Dermis lymphatic vessel endothelial cell (primary cell): ENCODE results near the gene AP1G1. TPM values are rescaled to one million over a fixed set of nuclear protein-coding genes. Genes with fewer than 3 reads are reported as not detected.

Experiments used
- total RNA-seq: library from RNA; depleted of rRNA; stranded (reverse); fragments of >200 nt; gene quantifications from 2 replicates; pipeline ENCODE4 v1.2.1, GENCODE V29; 2014

The AP1G1 gene
- 48.9 and 54.7 TPM in 2 replicates for total RNA-seq

GRCh38 chr16:71808593-71809459 is at the start of gene AP1G1:
AP1G1 (minus strand) TSS chr16:71808834; CDS start chr16:71789479, 19,355 bp downstream.

GRCh38 chr16:71845639-71846430 is 37.2 kb upstream of the AP1G1 start, which contains the start of gene ATXN1L:
ATXN1L (plus strand) TSS chr16:71845976; CDS start chr16:71849741, 3,765 bp downstream.

GRCh38 chr16:71724320-71724751 is 84.3 kb downstream of the AP1G1 start, which contains the start of gene PHLPP2:
PHLPP2 (minus strand) TSS chr16:71724701; CDS start chr16:71714795, 9,906 bp downstream.

Other genes with a start within 250 kb of the AP1G1 start
- gene TAT, start 231.7 kb downstream of the AP1G1 start, total RNA-seq = not detected in 2 replicates
- 0.11 and 0.86 TPM in 2 replicates for gene MARVELD3, start 182.7 kb downstream of the AP1G1 start, total RNA-seq
- gene PHLPP2, start 84.1 kb downstream of the AP1G1 start, total RNA-seq = 5.9 and 6.1 TPM in 2 replicates
- gene ATXN1L, start 37.1 kb upstream of the AP1G1 start, total RNA-seq = 16.4 and 16.6 TPM in 2 replicates
- gene ZNF821, start 75.3 kb upstream of the AP1G1 start, total RNA-seq = 7.2 and 8.0 TPM in 2 replicates
- 151 and 189 TPM in 2 replicates for gene IST1, start 86.7 kb upstream of the AP1G1 start, total RNA-seq
- gene PKD1L3, start 191.6 kb upstream of the AP1G1 start, total RNA-seq = under 0.01 TPM in 1 of 2 replicates, not detected in the other
- 2.5 and 3.9 TPM in 2 replicates for gene DHODH, start 199.9 kb upstream of the AP1G1 start, total RNA-seq
- not detected in 2 replicates for gene HP, start 245.7 kb upstream of the AP1G1 start, total RNA-seq